ENCODE data around the gene HNRNPA3. TPM values are rescaled to one million over a fixed set of nuclear protein-coding genes. Genes with fewer than 3 reads are reported as not detected.

Gene HNRNPA3
- total and polyA plus RNA-seq, 10 of the 15 experiments (the other 5 are each of a cell fraction or from before 2014, with no cell fraction given): 40.4 to 343 (median 206) TPM

DNA sequence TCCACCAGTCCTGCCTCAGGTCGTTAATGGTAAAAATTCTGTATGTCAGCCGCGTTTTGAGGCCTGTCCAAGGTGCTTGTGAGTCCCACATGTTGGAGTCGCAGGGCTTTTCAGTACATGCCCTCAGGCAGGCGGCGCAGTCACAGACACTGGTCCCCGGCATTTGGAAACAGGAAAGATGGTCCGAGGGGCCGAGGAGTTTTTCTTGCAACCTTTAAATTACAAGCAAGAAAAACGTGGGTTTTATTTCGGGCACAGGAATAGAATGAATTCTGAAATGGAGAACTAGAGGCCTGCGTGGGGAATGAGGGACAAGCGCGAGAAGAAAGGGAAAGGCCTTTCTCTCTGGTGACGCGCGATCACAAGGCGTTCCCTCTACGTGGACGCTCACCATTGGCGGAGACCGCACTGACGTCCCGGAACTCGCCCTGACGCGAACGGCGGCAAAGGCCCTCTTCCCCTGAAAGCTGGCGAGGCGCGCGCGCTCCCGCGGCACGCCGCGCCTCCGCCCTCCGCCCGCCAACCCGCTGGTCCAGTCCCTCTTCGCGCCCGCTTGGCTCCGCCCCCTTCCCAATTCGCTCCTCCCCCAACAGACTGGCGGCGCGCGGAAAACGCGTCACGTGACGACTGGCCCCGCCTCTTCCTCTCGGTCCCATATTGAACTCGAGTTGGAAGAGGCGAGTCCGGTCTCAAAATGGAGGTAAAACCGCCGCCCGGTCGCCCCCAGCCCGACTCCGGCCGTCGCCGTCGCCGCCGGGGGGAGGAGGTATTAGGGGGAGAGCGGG lies at the start of gene HNRNPA3 (continued):
- TF ChIP-seq FOXM1 (IDR thresholded peaks at IDR 0.05; ENCODE audit: low read depth, low read length) (peak; percentile 63), ZNF384 (IDR thresholded peaks at IDR 0.05; ENCODE audit: borderline replicate concordance, low read depth, low read length) (no peak), RAD21 (IDR thresholded peaks at IDR 0.05; ENCODE audit: insufficient read depth, low read depth, low read length) (no peak), SRF (IDR thresholded peaks at IDR 0.05; ENCODE audit: low read depth in 2 of 2, low read length in 2 of 2) (0 out of 4 replicates have a peak, but pooled peaks of 1 of the 2 experiments have one; percentile 6), IRF4 (IDR thresholded peaks at IDR 0.05; ENCODE audit: low read depth, low read length) (no peak), BMI1 (IDR thresholded peaks at IDR 0.05; ENCODE audit: borderline replicate concordance) (no peak), CHD2 (IDR thresholded peaks at IDR 0.05; ENCODE audit: borderline replicate concordance, low read depth, low read length) (0 out of 2 replicates have a peak, but pooled peaks have one; percentile 73), ZNF274 (IDR thresholded peaks at IDR 0.05; ENCODE audit: insufficient read depth, insufficient read length) (no peak), RB1 (IDR thresholded peaks at IDR 0.05; ENCODE audit: borderline replicate concordance) (peak; percentile 71), KLF5 (IDR thresholded peaks at IDR 0.05; ENCODE audit: partially characterized antibody) (peak; percentile 50), BACH1 (IDR thresholded peaks at IDR 0.05; ENCODE audit: borderline replicate concordance) (0 out of 2 replicates have a peak, but pooled peaks have one; percentile 19), RAD51 (IDR thresholded peaks at IDR 0.05) (peak; percentile 98), EZH2 (IDR thresholded peaks at IDR 0.05; ENCODE audit: borderline replicate concordance, control insufficient read depth, low read depth, low read length) (no peak), KDM1A (IDR thresholded peaks at IDR 0.05; ENCODE audit: borderline replicate concordance) (no peak), HDAC6 (IDR thresholded peaks at IDR 0.05; ENCODE audit: unreplicated experiment) (no peak), NR2C1 (IDR thresholded peaks at IDR 0.05) (no peak), SMAD5 (IDR thresholded peaks at IDR 0.05; ENCODE audit: low read depth) (peak; percentile 79), MTA2 (IDR thresholded peaks at IDR 0.05; ENCODE audit: low read depth) (peak; percentile 36; the same call in 1 of the 2 replicates), YBX1 (IDR thresholded peaks at IDR 0.05) (no peak), IKZF1 (conservative IDR thresholded peaks at IDR 0.05) (peak; percentile 61; the same call in 1 of the 2 replicates)
- TF ChIP-seq, protein P1, sequence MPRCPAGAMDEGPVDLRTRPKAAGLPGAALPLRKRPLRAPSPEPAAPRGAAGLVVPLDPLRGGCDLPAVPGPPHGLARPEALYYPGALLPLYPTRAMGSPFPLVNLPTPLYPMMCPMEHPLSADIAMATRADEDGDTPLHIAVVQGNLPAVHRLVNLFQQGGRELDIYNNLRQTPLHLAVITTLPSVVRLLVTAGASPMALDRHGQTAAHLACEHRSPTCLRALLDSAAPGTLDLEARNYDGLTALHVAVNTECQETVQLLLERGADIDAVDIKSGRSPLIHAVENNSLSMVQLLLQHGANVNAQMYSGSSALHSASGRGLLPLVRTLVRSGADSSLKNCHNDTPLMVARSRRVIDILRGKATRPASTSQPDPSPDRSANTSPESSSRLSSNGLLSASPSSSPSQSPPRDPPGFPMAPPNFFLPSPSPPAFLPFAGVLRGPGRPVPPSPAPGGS (IDR thresholded peaks at IDR 0.05; ENCODE audit: borderline replicate concordance, insufficient read depth, low read depth, low read length, poor library complexity, severe bottlenecking): no peak
- TF ChIP-seq, protein P2, sequence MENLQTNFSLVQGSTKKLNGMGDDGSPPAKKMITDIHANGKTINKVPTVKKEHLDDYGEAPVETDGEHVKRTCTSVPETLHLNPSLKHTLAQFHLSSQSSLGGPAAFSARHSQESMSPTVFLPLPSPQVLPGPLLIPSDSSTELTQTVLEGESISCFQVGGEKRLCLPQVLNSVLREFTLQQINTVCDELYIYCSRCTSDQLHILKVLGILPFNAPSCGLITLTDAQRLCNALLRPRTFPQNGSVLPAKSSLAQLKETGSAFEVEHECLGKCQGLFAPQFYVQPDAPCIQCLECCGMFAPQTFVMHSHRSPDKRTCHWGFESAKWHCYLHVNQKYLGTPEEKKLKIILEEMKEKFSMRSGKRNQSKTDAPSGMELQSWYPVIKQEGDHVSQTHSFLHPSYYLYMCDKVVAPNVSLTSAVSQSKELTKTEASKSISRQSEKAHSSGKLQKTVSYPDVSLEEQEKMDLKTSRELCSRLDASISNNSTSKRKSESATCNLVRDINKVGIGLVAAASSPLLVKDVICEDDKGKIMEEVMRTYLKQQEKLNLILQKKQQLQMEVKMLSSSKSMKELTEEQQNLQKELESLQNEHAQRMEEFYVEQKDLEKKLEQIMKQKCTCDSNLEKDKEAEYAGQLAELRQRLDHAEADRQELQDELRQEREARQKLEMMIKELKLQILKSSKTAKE (IDR thresholded peaks at IDR 0.05; ENCODE audit: low read depth, poor library complexity, severe bottlenecking): peak; percentile 61
- TF ChIP-seq, protein P3, sequence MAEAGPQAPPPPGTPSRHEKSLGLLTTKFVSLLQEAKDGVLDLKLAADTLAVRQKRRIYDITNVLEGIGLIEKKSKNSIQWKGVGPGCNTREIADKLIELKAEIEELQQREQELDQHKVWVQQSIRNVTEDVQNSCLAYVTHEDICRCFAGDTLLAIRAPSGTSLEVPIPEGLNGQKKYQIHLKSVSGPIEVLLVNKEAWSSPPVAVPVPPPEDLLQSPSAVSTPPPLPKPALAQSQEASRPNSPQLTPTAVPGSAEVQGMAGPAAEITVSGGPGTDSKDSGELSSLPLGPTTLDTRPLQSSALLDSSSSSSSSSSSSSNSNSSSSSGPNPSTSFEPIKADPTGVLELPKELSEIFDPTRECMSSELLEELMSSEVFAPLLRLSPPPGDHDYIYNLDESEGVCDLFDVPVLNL (IDR thresholded peaks at IDR 0.05; ENCODE audit: low read depth, low read length): peak; percentile 74; the same call in 1 of the 2 replicates
- TF ChIP-seq, protein P4, sequence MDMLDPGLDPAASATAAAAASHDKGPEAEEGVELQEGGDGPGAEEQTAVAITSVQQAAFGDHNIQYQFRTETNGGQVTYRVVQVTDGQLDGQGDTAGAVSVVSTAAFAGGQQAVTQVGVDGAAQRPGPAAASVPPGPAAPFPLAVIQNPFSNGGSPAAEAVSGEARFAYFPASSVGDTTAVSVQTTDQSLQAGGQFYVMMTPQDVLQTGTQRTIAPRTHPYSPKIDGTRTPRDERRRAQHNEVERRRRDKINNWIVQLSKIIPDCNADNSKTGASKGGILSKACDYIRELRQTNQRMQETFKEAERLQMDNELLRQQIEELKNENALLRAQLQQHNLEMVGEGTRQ (IDR thresholded peaks at IDR 0.05; ENCODE audit: borderline replicate concordance, low read depth, low read length): peak; percentile 52; the same call in 1 of the 2 replicates
